Stimulated activated CD4-positive, alpha-beta T cell treated with anti-CD3 and anti-CD28 coated beads, Interleukin-4, amount 100 ng/mL, for 24 hours (primary cell): ENCODE data around the gene ESPNL.
"Not testable (repeated sequence)": the region's sequence is repeated elsewhere in the genome, so short reads cannot be mapped to it uniquely, and the experiment has no call there.

ENCODE experiments used
- DNase-seq: peaks from one replicate; pipeline ENCODE4 v3.0.0-alpha.2; 2020

The ESPNL gene

DNA sequence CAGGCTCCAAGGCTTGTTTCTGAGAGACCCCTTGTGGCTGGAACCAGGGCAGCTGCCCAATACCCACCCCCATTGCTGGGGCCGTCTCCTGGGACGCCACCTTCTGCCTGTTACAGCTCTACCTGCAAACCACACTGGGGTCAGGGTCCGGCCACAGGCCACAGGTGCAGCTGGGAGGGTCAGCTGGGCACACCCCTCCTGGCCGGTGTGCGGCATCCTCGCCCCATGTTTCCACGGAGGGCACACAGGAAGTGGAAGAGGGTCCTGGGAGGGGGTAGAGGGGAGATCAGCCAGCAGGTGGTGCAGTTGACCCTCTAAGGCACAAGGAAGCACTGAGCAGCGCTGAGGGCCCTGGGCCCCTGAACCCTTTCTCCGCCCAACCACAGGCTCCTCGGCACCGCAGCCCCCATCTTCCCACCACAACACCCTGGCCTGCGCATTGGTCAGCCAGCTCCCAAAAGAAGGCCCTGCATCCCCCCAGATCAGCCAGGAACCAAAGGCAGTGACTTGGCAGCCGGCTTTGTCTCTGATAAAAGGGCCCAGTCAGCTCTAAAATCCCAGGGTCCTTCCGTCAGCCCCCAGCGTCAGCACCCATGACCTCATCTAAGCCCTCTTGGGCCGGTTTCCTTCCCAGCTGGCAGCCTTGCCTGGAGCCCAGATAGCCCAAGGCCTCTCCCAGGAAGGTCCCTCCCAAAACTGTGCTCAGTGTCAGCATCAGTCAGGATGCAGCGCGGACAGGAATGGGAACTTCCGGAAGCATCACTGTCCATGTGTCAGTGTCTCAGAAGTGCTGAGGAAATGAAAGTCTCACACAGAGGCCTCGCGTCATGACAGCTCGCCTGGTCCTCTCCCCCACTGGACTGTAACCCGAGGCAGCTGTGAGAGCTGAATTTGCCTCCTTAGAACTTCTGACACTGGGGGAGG, 60.3 kb downstream of the ESPNL start:
- no peak for DNase-seq

DNA sequence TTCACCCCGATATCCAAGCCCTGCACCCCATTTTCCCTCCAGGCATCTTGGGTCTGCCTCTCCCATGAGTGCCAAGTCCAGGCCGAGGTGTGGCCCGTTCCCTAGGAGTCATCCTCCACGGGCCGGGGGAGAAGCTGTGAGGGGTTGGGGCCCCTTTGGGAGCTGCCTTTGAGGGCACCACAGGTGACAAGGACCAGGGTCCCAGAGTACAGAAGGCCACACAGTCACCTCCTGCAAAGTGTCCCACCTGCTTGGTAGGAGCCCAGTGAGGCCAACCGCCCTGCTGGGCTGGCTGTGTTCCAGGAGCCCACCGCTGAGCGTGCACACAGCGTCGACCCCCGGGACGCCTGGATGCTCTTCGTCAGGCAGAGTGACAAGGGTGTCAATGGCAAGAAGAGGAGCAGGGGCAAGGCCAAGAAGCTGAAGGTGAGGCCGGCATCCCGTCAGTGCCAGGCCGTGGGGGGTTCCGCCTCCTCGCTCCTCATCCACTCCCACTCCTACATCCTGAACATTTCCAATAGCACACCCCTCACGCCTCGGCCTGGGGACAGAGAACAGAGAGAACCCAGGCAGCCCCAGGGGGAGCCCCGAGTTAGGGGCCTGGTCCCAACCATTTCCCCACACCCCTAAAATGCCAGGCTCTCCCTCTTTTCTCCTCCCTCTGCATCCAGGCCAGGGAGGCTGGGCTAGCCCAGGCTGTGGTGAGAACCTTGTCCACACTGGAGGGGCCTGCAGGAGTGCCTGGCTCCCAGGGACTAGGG, 61.3 kb downstream of the ESPNL start:
- no peak for DNase-seq

DNA sequence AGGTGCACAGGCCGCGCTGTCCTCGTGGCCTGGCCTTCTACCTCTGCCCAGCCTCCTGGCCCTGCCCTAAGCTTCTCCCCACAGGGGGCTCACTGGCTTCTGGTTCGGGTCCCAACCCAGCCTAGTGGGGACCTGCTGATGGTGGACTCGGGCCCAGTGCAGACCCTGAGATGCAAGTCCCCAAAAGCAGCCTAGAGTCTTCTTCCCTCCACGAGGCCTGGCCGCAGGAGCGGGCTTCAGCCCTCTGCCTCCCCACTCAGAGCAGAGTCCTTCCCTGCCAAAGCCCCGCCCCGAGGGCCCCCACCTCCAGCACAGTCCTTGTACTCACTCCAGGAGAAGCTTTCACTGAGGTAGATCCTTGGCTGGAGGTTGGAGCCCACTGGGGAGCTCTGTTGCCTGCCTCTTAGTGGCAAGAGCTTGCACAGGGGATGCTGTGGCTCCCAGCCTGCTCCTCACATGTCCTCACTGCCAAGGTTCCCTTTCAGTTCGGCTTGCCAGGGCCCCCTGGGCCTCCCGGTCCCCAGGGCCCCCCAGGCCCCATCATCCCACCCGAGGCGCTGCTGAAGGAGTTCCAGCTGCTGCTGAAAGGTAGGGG, 62.2 kb downstream of the ESPNL start:
- no peak for DNase-seq

GRCh38 chr2:238162846-238163441, 62.8 kb downstream of the ESPNL start:
- DNase-seq = no peak

DNA sequence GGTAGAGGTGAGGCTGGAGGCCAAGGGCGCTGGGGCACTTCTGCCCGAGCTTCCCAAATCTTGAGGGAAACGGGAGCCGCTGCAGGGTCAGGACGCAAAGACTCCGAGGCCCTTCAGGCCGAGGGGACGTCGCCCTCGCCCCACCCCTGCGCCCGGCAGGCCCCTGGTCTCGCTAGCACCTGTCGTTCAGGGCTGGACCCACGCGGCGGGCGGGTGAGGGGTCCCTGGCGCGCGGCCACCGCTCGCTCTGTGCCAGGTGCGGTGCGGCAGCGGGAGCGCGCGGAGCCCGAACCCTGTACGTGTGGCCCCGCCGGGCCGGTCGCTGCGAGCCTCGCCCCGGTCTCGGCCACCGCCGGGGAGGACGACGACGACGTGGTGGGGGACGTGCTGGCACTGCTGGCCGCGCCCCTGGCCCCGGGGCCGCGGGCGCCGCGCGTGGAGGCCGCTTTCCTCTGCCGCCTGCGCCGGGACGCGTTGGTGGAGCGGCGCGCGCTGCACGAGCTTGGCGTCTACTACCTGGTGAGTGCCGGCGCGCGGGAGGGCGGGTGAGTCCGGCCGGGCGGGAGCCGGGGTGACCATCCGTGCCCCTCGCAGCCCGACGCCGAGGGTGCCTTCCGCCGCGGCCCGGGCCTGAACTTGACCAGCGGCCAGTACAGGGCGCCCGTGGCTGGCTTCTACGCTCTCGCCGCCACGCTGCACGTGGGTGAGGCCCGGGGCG, 63.5 kb downstream of the ESPNL start:
- no peak for DNase-seq

DNA sequence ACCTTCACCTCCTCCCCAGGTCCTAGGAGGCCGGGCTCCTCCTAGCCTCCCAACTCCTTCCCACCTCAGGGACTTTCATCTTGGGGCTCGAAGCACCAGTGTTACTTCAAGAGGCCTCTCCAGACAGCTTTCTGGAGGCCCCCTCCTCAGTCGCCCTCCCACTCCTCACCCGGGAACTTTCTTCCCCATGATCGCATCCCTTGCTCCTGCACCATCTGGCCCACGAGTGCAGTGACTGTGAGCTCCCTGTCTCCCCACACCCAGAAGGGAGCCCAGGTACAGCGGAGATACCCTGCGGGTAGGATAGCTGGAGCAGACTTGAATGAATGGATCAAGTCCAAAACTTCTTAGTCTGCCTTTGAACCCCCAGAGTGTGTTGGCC, 64.8 kb downstream of the ESPNL start:
- no peak for DNase-seq

- DNase-seq = no peak
Observed at GRCh38 chr2:238165288-238165921, 65.3 kb downstream of the ESPNL start.

- no peak for DNase-seq
Observed at GRCh38 chr2:238166391-238167343, 66.5 kb downstream of the ESPNL start.

DNA sequence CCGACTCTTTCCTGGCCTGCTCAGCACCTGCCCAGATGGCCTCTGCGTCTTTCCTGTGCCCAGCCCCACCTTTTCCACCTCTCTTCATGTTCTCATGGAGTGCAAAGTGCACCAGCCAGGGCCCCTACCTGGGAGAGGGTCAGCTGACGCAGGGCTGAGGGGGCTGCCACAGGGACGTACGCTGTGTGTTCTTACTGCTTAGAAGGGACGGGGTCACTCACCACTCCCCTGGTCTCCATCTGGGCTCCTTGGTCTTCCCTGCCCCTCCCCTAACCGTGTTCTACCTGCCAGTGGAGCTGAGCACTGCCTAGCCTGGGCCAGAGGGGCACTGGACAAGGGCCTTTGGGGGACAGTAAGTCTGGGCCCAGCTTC, 67.2 kb downstream of the ESPNL start:
- DNase-seq = no peak

- DNase-seq = no peak
Observed at GRCh38 chr2:238167761-238168160, 67.6 kb downstream of the ESPNL start.

DNA sequence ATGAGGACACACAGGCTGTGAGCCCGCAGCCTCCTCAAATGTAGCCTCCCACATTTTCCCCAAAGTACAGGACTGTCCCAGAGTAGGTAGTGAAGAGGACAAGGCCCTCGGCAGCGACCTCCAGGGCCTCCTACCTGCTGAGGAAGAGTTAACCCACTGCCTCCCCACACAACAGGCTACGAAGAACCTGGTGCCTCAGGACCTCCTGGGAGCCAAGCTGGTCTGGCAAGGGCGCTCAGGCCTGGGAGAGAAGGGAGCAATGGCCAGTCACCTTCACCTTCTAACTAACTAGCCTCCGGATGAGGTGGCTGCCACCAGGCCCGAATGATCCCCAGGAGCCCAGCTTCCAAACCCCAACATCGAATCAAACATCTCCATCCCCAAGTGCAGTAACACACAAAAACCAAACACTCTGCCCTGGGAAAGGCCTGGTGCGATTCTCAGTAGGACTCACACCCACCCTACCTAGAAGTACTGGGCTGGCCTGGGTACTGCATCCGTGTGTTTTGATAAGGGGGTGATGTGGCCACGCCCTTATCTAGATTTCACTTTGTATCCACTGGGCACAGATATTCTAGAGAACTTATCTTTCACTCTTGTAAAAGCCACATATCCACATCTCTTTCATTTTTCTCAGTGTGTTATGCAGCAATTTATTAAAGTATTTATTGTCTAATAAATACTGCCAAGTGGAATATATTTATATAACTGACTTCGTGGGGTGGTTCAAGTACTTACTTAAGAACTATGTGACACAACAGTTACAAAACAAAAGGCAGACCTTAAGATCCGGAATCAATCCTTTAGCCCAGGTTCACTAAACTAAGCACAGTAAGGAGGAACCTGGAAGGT, 68.3 kb downstream of the ESPNL start:
- DNase-seq = no peak

GRCh38 chr2:238169048-238169707, 69.0 kb downstream of the ESPNL start:
- no peak for DNase-seq

GRCh38 chr2:238169708-238170251, 69.6 kb downstream of the ESPNL start:
- DNase-seq = no peak

- no peak for DNase-seq
Observed at GRCh38 chr2:238170386-238171071, 70.4 kb downstream of the ESPNL start.

- DNase-seq = not testable (repeated sequence)
Observed at GRCh38 chr2:238171072-238171431, 70.9 kb downstream of the ESPNL start.

DNA sequence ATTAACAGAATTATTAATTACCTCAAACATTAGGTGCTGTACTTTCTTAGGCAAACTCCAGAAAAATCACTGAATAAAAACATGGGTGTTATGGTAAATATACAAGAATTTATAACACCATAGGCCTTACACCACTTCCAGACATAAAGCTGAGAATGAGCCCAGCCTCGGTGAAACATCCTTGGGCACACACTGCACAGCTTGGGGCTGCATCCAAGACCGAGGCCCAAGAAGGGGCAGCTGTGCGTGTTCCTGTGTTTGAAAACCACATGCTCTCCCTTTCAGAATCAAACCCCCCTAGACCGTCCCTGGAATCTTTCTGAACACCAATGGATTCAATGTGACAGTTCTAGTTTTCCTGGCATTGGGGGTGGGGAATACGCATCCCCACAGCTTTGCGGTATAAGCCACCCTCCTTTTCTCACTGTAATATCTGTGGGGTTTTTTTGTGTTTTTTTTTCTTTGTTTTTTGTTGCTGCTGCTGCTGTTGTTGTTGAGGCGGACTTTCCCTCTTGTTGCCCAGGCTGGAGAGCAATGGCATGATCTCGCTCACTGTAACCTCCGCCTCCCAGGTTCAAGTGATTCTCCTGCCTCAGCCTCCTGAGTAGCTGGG, 71.5 kb downstream of the ESPNL start:
- no peak for DNase-seq

DNA sequence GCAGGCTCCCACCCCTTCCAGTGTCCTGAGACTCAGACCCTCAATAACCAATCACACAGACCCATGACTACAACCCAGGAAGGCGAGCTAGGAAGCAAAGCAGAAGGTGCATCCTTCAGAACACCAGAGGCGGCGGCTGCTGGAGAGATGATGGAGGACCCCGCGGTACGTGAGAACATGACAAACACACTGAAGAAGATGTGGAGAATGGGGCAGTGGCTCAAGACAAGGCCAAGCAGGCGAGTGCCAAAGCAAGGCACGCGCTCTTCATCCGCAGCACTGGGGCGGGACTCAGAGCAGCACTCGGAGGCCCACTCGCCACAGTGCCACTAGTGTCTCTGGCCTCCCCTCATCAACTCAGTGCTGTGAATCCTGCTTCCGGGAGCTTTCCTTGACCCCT, 72.3 kb downstream of the ESPNL start:
- no peak for DNase-seq

- DNase-seq = no peak
Observed at GRCh38 chr2:238173692-238174091, 73.6 kb downstream of the ESPNL start.
